H1 (cell line): ENCODE measurements around the gene PXDN. TPM values are rescaled to one million over a fixed set of nuclear protein-coding genes. Genes with fewer than 3 reads are reported as not detected.
A peak's percentile ranks its signal among the peaks of the same experiment; 100 is the strongest.

ENCODE experiments used
- ASH2L ChIP-seq: fragments of 200-600, 300-600 bp; sonication (generic); IDR thresholded peaks from one replicate; pipeline ENCODE4 v1.7.1; 2017; ENCODE audit warnings: low read length
- ATF2 ChIP-seq: IDR thresholded peaks from 2 replicates; pipeline ENCODE4 v1.6.1; 2012; ENCODE audit warnings: low read length, inconsistent platforms
- ATF3 ChIP-seq: IDR thresholded peaks from 2 replicates; pipeline ENCODE4 v1.6.1; 2011; ENCODE audit warnings: low read depth, mild to moderate bottlenecking, low read length; ENCODE audit not compliant: insufficient read depth
- CBX8 ChIP-seq: fragments of 300-800, 300-1000 bp; sonication (generic); IDR thresholded peaks from 2 replicates; pipeline ENCODE4 v1.7.1; 2016; ENCODE audit warnings: low read depth, low read length, borderline replicate concordance
- CHD7 ChIP-seq: fragments of 300-600 bp; sonication (generic); IDR thresholded peaks from 2 replicates; pipeline ENCODE4 v1.7.1; 2012; ENCODE audit warnings: low read length, moderate library complexity, mild to moderate bottlenecking, inconsistent platforms; ENCODE audit not compliant: insufficient replicate concordance
- CTBP2 ChIP-seq: IDR thresholded peaks from 2 replicates; pipeline ENCODE4 v1.7.0; 2011; ENCODE audit warnings: borderline replicate concordance, mild to moderate bottlenecking, moderate library complexity, mixed read lengths, low read length; ENCODE audit not compliant: insufficient read depth, insufficient read length
- SIRT6 ChIP-seq: IDR thresholded peaks from one replicate; pipeline ENCODE4 v1.7.1; 2012; ENCODE audit warnings: low read length, inconsistent platforms
- TEAD4 ChIP-seq: IDR thresholded peaks from 2 replicates; pipeline ENCODE4 v1.6.1; 2012; ENCODE audit warnings: low read depth, low read length, inconsistent platforms, mixed read lengths
- ZNF274 ChIP-seq: IDR thresholded peaks from 2 replicates; pipeline ENCODE4 v1.7.0; 2012; ENCODE audit warnings: low read length, borderline replicate concordance; ENCODE audit errors: extremely low read depth
- polyA plus RNA-seq, 7 experiments: library from polyadenylated mRNA; depleted of rRNA in 3 of 7; stranded (reverse) in 5 of 7; unstranded in 2 of 7; fragments of >200 nt in 5 of 7; fragments of 200-250 nt in 2 of 7; gene quantifications; 1 replicate in 5 of 7; 2 replicates in 1 of 7; 4 replicates in 1 of 7; pipeline versions ENCODE4 v1.2.1 to v1.2.3, GENCODE V29; 2011 to 2013; ENCODE audit warnings: missing spikeins in 2 of 7, mixed read lengths in 2 of 7
- total RNA-seq: library from RNA; stranded (reverse); fragmentation: NEBNext Ultra II Directional; extraction: Animal tissue kit (Norgen Biotek cat#: 25700); gene quantifications from 2 replicates; pipeline ENCODE4 v1.2.1, GENCODE V29; 2021

PXDN gene
- total and polyA plus RNA-seq, 2 of the 8 experiments (the other 6 are each of a cell fraction or from before 2014, with no cell fraction given): 104 to 141 TPM

GRCh38 chr2:1766425-1766824, 22.1 kb upstream of the PXDN start (continued):
- TF ChIP-seq ATF3 (no peak), CBX8 (no peak), TEAD4 (0 out of 2 replicates have a peak, but pooled peaks have one; percentile 43), CTBP2 (no peak), ATF2 (no peak), ASH2L (no peak), CHD7 (no peak), SIRT6 (no peak), ZNF274 (no peak)
